ENCODE measurements around the gene MAML2.

- TF ChIP-seq CTCF (conservative IDR thresholded peaks at IDR 0.05; ENCODE audit: low read length) (no peak), EZH2phosphoT487 (IDR thresholded peaks at IDR 0.05; ENCODE audit: borderline replicate concordance, low read depth, low read length) (no peak)
These were observed 398.4 kb downstream of the MAML2 start for GRCh38 chr11:95944623-95945022.
